Activated CD4-positive, alpha-beta memory T cell treated with anti-CD3 and anti-CD28 coated beads for 36 hours (primary cell): ENCODE measurements around the gene FYCO1. TPM values are rescaled to one million over a fixed set of nuclear protein-coding genes. Genes with fewer than 3 reads are reported as not detected.

Experiments
- CTCF ChIA-PET: fragments of 350-600 bp; sonication (Branson Sonifier 250); formaldehyde crosslinking; loops from one replicate; lab custom pipeline; 2021; ENCODE audit warnings: antibody characterized with exemption, inconsistent platforms; lab: Charles Lee
- POLR2A ChIA-PET: fragments of 350-600 bp; sonication (Branson Sonifier 250); formaldehyde crosslinking; loops from one replicate; lab custom pipeline; 2021; ENCODE audit warnings: antibody characterized with exemption; lab: Charles Lee
- DNase-seq: peaks from one replicate; pipeline ENCODE4 v3.0.0-alpha.2; 2020
- H3K27ac Mint-ChIP-seq: one replicate; pipeline ENCODE4 v1.8.0; 2021; ENCODE audit warnings: mixed read lengths
- H3K27me3 Mint-ChIP-seq: one replicate; pipeline ENCODE4 v1.8.0; 2021; ENCODE audit warnings: mixed read lengths
- H3K36me3 Mint-ChIP-seq: one replicate; pipeline ENCODE4 v1.8.0; 2021; ENCODE audit warnings: mixed read lengths
- H3K4me1 Mint-ChIP-seq: one replicate; pipeline ENCODE4 v1.8.0; 2021; ENCODE audit warnings: low read depth, mixed read lengths
- H3K4me3 Mint-ChIP-seq: one replicate; pipeline ENCODE4 v1.8.0; 2021; ENCODE audit warnings: mild to moderate bottlenecking, mixed read lengths
- H3K9me3 Mint-ChIP-seq: one replicate; pipeline ENCODE4 v1.8.0; 2021; ENCODE audit warnings: mixed read lengths
- intact Hi-C: fragments of 100-400 bp; cut with micrococcal nuclease; formaldehyde crosslinking; loops from one replicate; pipeline ENCODE4 v1.15.1; 2023
- total RNA-seq, 2 experiments: library from RNA; stranded (reverse); gene quantifications; one replicate each; pipeline ENCODE4 v1.2.3, GENCODE V29; 2021

Gene FYCO1
- total RNA-seq, 2 experiments from 2014 or later, result 13.7 to 14.0 TPM

GRCh38 chr3:45909542-45909941 is 86.1 kb downstream of the FYCO1 start:
- no peak for DNase-seq
- CTCF ChIA-PET, result interaction anchor here (1.2 kb wide), 1 partner anchor 28 kb away, joined by 3 read pairs; no protein-coding TSS in a partner anchor
- POLR2A ChIA-PET, result no interaction called here
- peaks cover 26% of the 10 kb centered on the region for H3K4me1 Mint-ChIP-seq
- peaks cover 3% of the 10 kb centered on the region for H3K36me3 Mint-ChIP-seq
- no peak overlapping the region for H3K27ac Mint-ChIP-seq
- H3K27me3 Mint-ChIP-seq, result peaks cover 24% of the 10 kb centered on the region
- intact Hi-C loops, result no loop called here
- H3K9me3 Mint-ChIP-seq, result no peaks in the 10 kb centered on the region
- no peak overlapping the region for H3K4me3 Mint-ChIP-seq

DNA sequence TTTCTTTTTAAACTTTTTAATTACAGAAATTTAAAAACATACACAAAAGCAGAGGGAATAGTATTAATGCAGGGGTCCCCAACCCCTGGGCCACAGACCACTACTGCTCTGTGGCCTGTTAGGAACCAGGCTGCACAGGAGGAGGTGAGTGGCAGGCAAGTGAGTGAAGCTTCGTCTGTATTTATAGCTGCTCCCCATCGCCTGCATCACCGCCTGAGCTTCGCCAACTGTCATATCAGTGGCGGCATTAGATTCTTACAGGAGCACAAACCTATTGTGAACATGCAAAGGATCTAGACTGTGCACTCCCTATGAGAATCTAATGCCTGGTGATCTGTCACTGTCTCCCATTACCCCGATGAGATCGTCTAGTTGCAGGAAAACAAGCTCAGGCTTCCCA is 86.9 kb downstream of the FYCO1 start:
- H3K4me3 Mint-ChIP-seq, result no peak overlapping the region
- no peak for DNase-seq
- intact Hi-C loops, result no loop called here

GRCh38 chr3:45907769-45908705 is 87.6 kb downstream of the FYCO1 start:
- DNase-seq, result peak; percentile 33
- no peaks in the 10 kb centered on the region for H3K9me3 Mint-ChIP-seq
- intact Hi-C loops, result no loop called here
- H3K27ac Mint-ChIP-seq, result no peak overlapping the region
- H3K27me3 Mint-ChIP-seq, result peaks cover 16% of the 10 kb centered on the region
- H3K4me1 Mint-ChIP-seq, result peaks cover 24% of the 10 kb centered on the region
- POLR2A ChIA-PET, result no interaction called here
- no peak overlapping the region for H3K4me3 Mint-ChIP-seq
- CTCF ChIA-PET, result interaction anchor here (0.8 to 1.2 kb wide), 4 partner anchors 27 to 171 kb away, joined by 3 read pairs; no protein-coding TSS in a partner anchor
- H3K36me3 Mint-ChIP-seq, result peaks cover 3% of the 10 kb centered on the region

More for the DNA sequence above, 86.9 kb downstream of the FYCO1 start:
- peaks cover 22% of the 10 kb centered on the region for H3K27me3 Mint-ChIP-seq
- H3K36me3 Mint-ChIP-seq, result peaks cover 3% of the 10 kb centered on the region
- H3K4me1 Mint-ChIP-seq, result peaks cover 24% of the 10 kb centered on the region
- H3K9me3 Mint-ChIP-seq, result no peaks in the 10 kb centered on the region
- CTCF ChIA-PET, result interaction anchor here (0.8 to 1.2 kb wide), 2 partner anchors 27 to 170 kb away, joined by 3 read pairs; no protein-coding TSS in a partner anchor
- POLR2A ChIA-PET, result no interaction called here
- H3K27ac Mint-ChIP-seq, result no peak overlapping the region

DNA sequence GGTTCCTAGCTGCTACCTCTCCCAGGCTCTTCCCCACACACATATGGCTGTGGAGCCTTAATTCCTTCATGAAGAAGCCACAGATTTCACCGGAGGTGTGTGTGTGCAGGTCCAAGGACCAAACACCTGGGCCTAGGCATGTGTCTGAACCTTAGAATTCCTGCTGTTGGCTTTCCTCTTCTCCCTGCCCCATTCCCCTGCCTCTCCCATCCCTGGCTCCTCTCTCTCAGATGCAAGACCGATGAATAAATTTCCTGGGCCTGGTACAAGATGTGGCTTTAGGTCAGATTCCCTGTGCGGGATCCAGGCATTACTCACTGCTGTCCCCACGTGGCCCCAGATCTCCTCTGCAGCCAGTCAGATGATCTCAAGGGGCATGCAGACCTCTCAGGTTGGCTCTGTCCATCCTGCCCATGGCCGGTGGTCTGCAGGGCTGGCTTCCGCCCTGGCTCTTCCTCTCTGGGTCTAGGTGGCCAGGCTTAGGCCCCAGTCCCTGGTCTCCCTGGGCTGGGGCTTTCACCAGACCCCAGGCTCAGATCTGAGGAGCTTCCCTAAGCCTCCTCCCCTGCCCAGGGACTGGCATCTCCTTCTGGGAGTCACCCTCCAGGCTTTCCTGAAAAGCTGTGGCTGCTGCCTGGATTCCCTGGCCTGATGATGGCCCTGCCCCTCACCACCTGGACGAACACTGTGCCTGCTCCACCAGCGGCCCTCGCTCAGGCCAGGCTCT is 88.8 kb downstream of the FYCO1 start:
- no peak for DNase-seq
- Mint-ChIP-seq H3K4me1 (peaks cover 22% of the 10 kb centered on the region), H3K27me3 (peaks cover 10% of the 10 kb centered on the region), H3K4me3 (no peak overlapping the region), H3K27ac (no peak overlapping the region), H3K36me3 (peaks cover 3% of the 10 kb centered on the region), H3K9me3 (no peaks in the 10 kb centered on the region)
- POLR2A ChIA-PET, result no interaction called here
- CTCF ChIA-PET, result interaction anchor here (0.9 kb wide), 1 partner anchor 75 kb away, joined by 3 read pairs; no protein-coding TSS in a partner anchor
- intact Hi-C loops, result no loop called here

GRCh38 chr3:45905755-45906154 is 89.9 kb downstream of the FYCO1 start:
- intact Hi-C loops, result no loop called here
- Mint-ChIP-seq H3K27ac (no peak overlapping the region), H3K4me3 (no peak overlapping the region), H3K9me3 (no peaks in the 10 kb centered on the region), H3K27me3 (peaks cover 7% of the 10 kb centered on the region), H3K4me1 (peaks cover 19% of the 10 kb centered on the region), H3K36me3 (no peaks in the 10 kb centered on the region)
- no peak for DNase-seq
- ChIA-PET POLR2A (no interaction called here), CTCF (no interaction called here)

GRCh38 chr3:45904931-45905330 is 90.7 kb downstream of the FYCO1 start:
- POLR2A ChIA-PET, result no interaction called here
- intact Hi-C loops, result no loop called here
- no peak for DNase-seq

DNA sequence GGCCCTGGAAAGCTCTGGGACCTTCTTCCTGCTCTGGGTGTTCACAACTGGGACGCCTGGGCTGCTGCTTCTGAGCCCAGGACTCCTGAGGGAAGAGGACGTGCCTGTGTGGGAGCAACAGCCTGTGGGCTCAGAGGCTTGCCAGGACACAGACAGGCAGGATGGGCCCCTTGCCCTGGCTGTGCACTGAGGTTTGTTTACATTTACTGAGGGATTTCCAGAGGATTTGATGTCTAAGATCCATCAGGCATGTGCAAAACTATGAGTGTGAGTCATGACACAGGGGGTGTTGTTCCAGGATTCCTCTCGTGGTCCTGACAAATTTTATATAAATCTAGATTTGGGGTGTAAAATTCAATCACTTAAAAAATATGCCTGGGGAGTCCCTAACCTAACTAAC is 98.7 kb downstream of the FYCO1 start:
- ChIA-PET POLR2A (no interaction called here), CTCF (no interaction called here)
- Mint-ChIP-seq H3K36me3 (no peaks in the 10 kb centered on the region), H3K9me3 (peaks cover 3% of the 10 kb centered on the region), H3K27me3 (peaks cover 11% of the 10 kb centered on the region), H3K4me3 (no peak overlapping the region), H3K27ac (no peak overlapping the region), H3K4me1 (peaks cover 3% of the 10 kb centered on the region)
- intact Hi-C loops, result no loop called here
- no peak for DNase-seq

More at GRCh38 chr3:45904931-45905330, 90.7 kb downstream of the FYCO1 start:
- H3K4me3 Mint-ChIP-seq, result no peak overlapping the region
- peaks cover 19% of the 10 kb centered on the region for H3K4me1 Mint-ChIP-seq
- H3K9me3 Mint-ChIP-seq, result no peaks in the 10 kb centered on the region
- peaks cover 2% of the 10 kb centered on the region for H3K27me3 Mint-ChIP-seq
- H3K36me3 Mint-ChIP-seq, result no peaks in the 10 kb centered on the region
- H3K27ac Mint-ChIP-seq, result no peak overlapping the region
- CTCF ChIA-PET, result no interaction called here

GRCh38 chr3:45895686-45896468 is 99.7 kb downstream of the FYCO1 start:
- Mint-ChIP-seq H3K9me3 (peaks cover 3% of the 10 kb centered on the region), H3K27me3 (peaks cover 11% of the 10 kb centered on the region), H3K36me3 (no peaks in the 10 kb centered on the region), H3K4me3 (no peak overlapping the region), H3K27ac (no peak overlapping the region), H3K4me1 (peaks cover 3% of the 10 kb centered on the region)
- no peak for DNase-seq
- ChIA-PET CTCF (no interaction called here), POLR2A (no interaction called here)
- intact Hi-C loops, result no loop called here

GRCh38 chr3:45894015-45894414 is 101.6 kb downstream of the FYCO1 start:
- intact Hi-C loops, result no loop called here
- Mint-ChIP-seq H3K9me3 (peaks cover 3% of the 10 kb centered on the region), H3K4me1 (peaks cover 5% of the 10 kb centered on the region), H3K27ac (no peak overlapping the region), H3K27me3 (peaks cover 20% of the 10 kb centered on the region), H3K36me3 (no peaks in the 10 kb centered on the region), H3K4me3 (no peak overlapping the region)
- POLR2A ChIA-PET, result no interaction called here
- CTCF ChIA-PET, result no interaction called here
- DNase-seq, result no peak

- DNase-seq, result no peak
Measured at GRCh38 chr3:45892161-45892560, 103.5 kb downstream of the FYCO1 start.

DNA sequence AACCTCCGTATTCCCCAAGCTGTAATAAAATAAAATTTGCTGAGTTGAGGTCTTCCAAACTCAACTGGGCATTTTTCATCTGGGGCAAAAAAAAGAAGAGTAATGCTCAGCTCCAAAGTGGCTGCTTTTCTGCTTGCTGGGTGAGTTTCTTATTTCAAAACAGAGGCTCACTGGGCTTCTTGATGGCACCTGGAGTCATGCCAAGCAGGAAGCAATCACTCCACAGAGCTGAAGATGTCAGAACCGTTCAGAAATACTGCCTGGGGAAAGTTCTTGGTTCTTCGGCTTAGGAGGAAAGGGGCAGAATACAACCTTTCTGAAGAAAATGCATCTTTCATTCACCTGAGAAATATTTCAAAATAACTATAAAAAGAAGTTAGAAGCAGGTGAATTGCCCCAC is 105.2 kb downstream of the FYCO1 start:
- H3K36me3 Mint-ChIP-seq, result no peaks in the 10 kb centered on the region
- H3K4me1 Mint-ChIP-seq, result peaks cover 12% of the 10 kb centered on the region
- peaks cover 3% of the 10 kb centered on the region for H3K9me3 Mint-ChIP-seq
- no peak overlapping the region for H3K4me3 Mint-ChIP-seq
- POLR2A ChIA-PET, result no interaction called here
- peaks cover 23% of the 10 kb centered on the region for H3K27me3 Mint-ChIP-seq
- intact Hi-C loops, result no loop called here
- no peak overlapping the region for H3K27ac Mint-ChIP-seq
- peak; percentile 17 for DNase-seq
- CTCF ChIA-PET, result interaction anchor here (1.0 kb wide), 1 partner anchor 40 kb away, joined by 3 read pairs; no protein-coding TSS in a partner anchor

More at GRCh38 chr3:45892161-45892560, 103.5 kb downstream of the FYCO1 start:
- Mint-ChIP-seq H3K4me1 (peaks cover 9% of the 10 kb centered on the region), H3K4me3 (no peak overlapping the region), H3K27ac (no peak overlapping the region), H3K27me3 (peaks cover 14% of the 10 kb centered on the region), H3K36me3 (no peaks in the 10 kb centered on the region), H3K9me3 (peaks cover 3% of the 10 kb centered on the region)
- ChIA-PET POLR2A (no interaction called here), CTCF (interaction anchor here (0.6 to 1.7 kb wide), 2 partner anchors 24 to 37 kb away, joined by 3 to 4 read pairs; no protein-coding TSS in a partner anchor)
- intact Hi-C loops, result no loop called here
